HepG2 (cell line): Measurements from ENCODE around the gene CAPRIN2.

Experiments used
- BRF2 ChIP-seq: sonication (generic); formaldehyde crosslinking; IDR thresholded peaks from 2 replicates; pipeline ENCODE4 v1.8.1; 2022; ENCODE audit warnings: mild to moderate bottlenecking, missing genetic modification reagents
- CBX2 ChIP-seq, 2 experiments: fragments of 200-600 bp in 1 of 2; sonication (generic); formaldehyde crosslinking in 1 of 2; IDR thresholded peaks; 2 replicates each; pipeline versions ENCODE4 v1.7.0 to v1.8.1; 2018 to 2022; ENCODE audit warnings: low read depth in 2 of 2, low read length in 1 of 2, mild to moderate bottlenecking in 1 of 2, missing genetic modification reagents in 1 of 2
- TEAD2 ChIP-seq: sonication (generic); formaldehyde crosslinking; IDR thresholded peaks from 2 replicates; pipeline ENCODE4 v1.9.0; 2021; ENCODE audit warnings: missing genetic modification reagents
- ZNF274 ChIP-seq: sonication (generic); formaldehyde crosslinking; IDR thresholded peaks from 2 replicates; pipeline ENCODE4 v1.5.1; 2020; ENCODE audit warnings: mild to moderate bottlenecking, missing genetic modification reagents
- TF ChIP-seq, protein P1 (sequence below): sonication (generic); formaldehyde crosslinking; IDR thresholded peaks from 2 replicates; pipeline ENCODE4 v1.5.0; 2020; ENCODE audit warnings: mild to moderate bottlenecking, missing genetic modification reagents, moderate library complexity

GRCh38 chr12:30796313-30796780 is 41.6 kb upstream of the CAPRIN2 start:
- no peak for TF ChIP-seq CBX2 (IDR thresholded peaks at IDR 0.05; ENCODE audit: low read depth, low read length)
- TF ChIP-seq CBX2 (CRISPR knock-in tag; IDR thresholded peaks at IDR 0.05; ENCODE audit: low read depth) = no peak
- TF ChIP-seq, protein P1, sequence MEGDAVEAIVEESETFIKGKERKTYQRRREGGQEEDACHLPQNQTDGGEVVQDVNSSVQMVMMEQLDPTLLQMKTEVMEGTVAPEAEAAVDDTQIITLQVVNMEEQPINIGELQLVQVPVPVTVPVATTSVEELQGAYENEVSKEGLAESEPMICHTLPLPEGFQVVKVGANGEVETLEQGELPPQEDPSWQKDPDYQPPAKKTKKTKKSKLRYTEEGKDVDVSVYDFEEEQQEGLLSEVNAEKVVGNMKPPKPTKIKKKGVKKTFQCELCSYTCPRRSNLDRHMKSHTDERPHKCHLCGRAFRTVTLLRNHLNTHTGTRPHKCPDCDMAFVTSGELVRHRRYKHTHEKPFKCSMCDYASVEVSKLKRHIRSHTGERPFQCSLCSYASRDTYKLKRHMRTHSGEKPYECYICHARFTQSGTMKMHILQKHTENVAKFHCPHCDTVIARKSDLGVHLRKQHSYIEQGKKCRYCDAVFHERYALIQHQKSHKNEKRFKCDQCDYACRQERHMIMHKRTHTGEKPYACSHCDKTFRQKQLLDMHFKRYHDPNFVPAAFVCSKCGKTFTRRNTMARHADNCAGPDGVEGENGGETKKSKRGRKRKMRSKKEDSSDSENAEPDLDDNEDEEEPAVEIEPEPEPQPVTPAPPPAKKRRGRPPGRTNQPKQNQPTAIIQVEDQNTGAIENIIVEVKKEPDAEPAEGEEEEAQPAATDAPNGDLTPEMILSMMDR (CRISPR knock-in tag) = no peak
- TF ChIP-seq TEAD2 (CRISPR knock-in tag) = no peak
- no peak; the same call in 1 of the 2 replicates for TF ChIP-seq ZNF274
- TF ChIP-seq BRF2 (CRISPR knock-in tag) = no peak
